Smooth muscle cell (in vitro differentiated cells): ENCODE measurements around the gene KLF12. TPM values are rescaled to one million over a fixed set of nuclear protein-coding genes. Genes with fewer than 3 reads are reported as not detected.

Experiments used
- DNase-seq: peaks from one replicate; lab custom pipeline; 2025; ENCODE audit not compliant: unreplicated experiment; lab: John Stamatoyannopoulos, UW
- H2AFZ ChIP-seq: fragments of 200-600 bp; sonication (generic); 2 replicates; pipeline ENCODE4 v1.6.0; 2016; ENCODE audit warnings: antibody characterized with exemption, low read depth, mild to moderate bottlenecking
- H3F3A ChIP-seq: fragments of 200-600 bp; sonication (generic); 2 replicates; pipeline ENCODE4 v1.6.0; 2017; ENCODE audit warnings: antibody characterized with exemption, low read depth
- H3K27ac ChIP-seq: fragments of 200-600 bp; sonication (generic); 2 replicates; pipeline ENCODE4 v1.5.1; 2016; ENCODE audit warnings: low read depth, mild to moderate bottlenecking
- H3K27me3 ChIP-seq: fragments of 200-600 bp; sonication (generic); 2 replicates; pipeline ENCODE4 v1.6.1; 2016; ENCODE audit warnings: low read depth, mild to moderate bottlenecking
- H3K36me3 ChIP-seq: fragments of 200-600 bp; sonication (generic); 2 replicates; pipeline ENCODE4 v1.5.1; 2016; ENCODE audit warnings: low read depth
- H3K4me1 ChIP-seq: fragments of 200-600 bp; sonication (generic); 2 replicates; pipeline ENCODE4 v1.5.1; 2016; ENCODE audit warnings: low read depth
- H3K4me2 ChIP-seq: fragments of 200-600 bp; sonication (generic); 2 replicates; pipeline ENCODE4 v1.6.0; 2016; ENCODE audit warnings: mild to moderate bottlenecking
- H3K4me3 ChIP-seq: fragments of 200-600 bp; sonication (generic); 2 replicates; pipeline ENCODE4 v1.5.1; 2016; ENCODE audit warnings: mild to moderate bottlenecking
- H3K79me2 ChIP-seq: fragments of 200-600 bp; sonication (generic); 2 replicates; pipeline ENCODE4 v1.6.0; 2016; ENCODE audit warnings: low read depth, mild to moderate bottlenecking
- H3K9ac ChIP-seq: fragments of 200-600 bp; sonication (generic); 2 replicates; pipeline ENCODE4 v1.6.0; 2016; ENCODE audit warnings: low read depth
- H3K9me3 ChIP-seq: fragments of 200-600 bp; sonication (generic); replicated peaks from 2 replicates; pipeline ENCODE4 v1.5.1; 2016; ENCODE audit warnings: low read depth
- H4K20me1 ChIP-seq: fragments of 200-600 bp; sonication (generic); 2 replicates; pipeline ENCODE4 v1.6.0; 2016; ENCODE audit warnings: low read depth
- CTCF ChIP-seq: fragments of 200-600 bp; sonication (generic); IDR thresholded peaks from 2 replicates; pipeline ENCODE4 v1.5.1; 2017; ENCODE audit warnings: borderline replicate concordance, mild to moderate bottlenecking, antibody characterized with exemption; ENCODE audit not compliant: insufficient read depth, poor library complexity, severe bottlenecking
- WGBS: methylation state at CpG from one replicate; pipeline ENCODE4 v1.1.7; 2016; ENCODE audit warnings: low lambda C conversion rate; 5-methylcytosine and 5-hydroxymethylcytosine counted together
- polyA plus RNA-seq: library from polyadenylated mRNA; unstranded; fragments of >200 nt; fragmentation: Nextera tagmentation; extraction: Ambion mirVana; gene quantifications from 2 replicates; pipeline ENCODE4 v1.2.1, GENCODE V29; 2016
- total RNA-seq: library from RNA; depleted of rRNA; stranded (reverse); fragments of >200 nt; gene quantifications from 2 replicates; pipeline ENCODE4 v1.2.3, GENCODE V29; 2014

The KLF12 gene
- total and polyA plus RNA-seq, 2 experiments from 2014 or later, result 1.3 to 14.6 TPM

DNA sequence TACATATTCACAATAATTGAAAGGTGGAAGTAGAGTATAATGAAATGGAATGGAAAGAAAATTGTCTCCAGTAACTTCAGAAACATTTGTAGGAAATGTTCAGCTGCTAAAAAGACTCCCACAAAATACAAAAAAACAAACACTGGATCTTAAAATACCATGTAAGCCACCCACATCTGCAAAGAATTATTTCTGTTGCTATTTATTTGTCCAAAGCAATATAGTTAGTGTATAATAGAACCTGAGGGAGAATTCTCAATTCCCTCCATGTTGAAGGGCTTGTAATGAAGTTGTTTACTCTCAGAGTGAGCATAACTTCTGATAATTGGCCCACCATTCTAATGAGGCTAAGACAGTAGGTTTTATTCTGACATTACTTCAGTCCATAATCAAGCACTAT lies 37.4 kb upstream of the KLF12 start:
- Histone ChIP-seq H3K36me3 (no peaks in the 10 kb centered on the region), H3K27ac (no peak overlapping the region), H3K9me3 (no peaks in the 10 kb centered on the region), H4K20me1 (no peaks in the 10 kb centered on the region), H2AFZ (no peak overlapping the region), H3K9ac (no peak overlapping the region), H3K79me2 (no peaks in the 10 kb centered on the region), H3K27me3 (peaks cover 3% of the 10 kb centered on the region), H3K4me1 (no peaks in the 10 kb centered on the region), H3K4me2 (no peak overlapping the region), H3F3A (no peaks in the 10 kb centered on the region), H3K4me3 (no peak overlapping the region)
- TF ChIP-seq CTCF, result no peak
- no peak for DNase-seq

- H4K20me1 ChIP-seq, result no peaks in the 10 kb centered on the region
- H3K36me3 ChIP-seq, result no peaks in the 10 kb centered on the region
- no peak for DNase-seq
- no peak overlapping the region for H2AFZ ChIP-seq
- no peak overlapping the region for H3K4me3 ChIP-seq
- no peak overlapping the region for H3K27ac ChIP-seq
- no peaks in the 10 kb centered on the region for H3K9me3 ChIP-seq
- no peak for TF ChIP-seq CTCF
- no peaks in the 10 kb centered on the region for H3F3A ChIP-seq
- H3K79me2 ChIP-seq, result no peaks in the 10 kb centered on the region
- H3K4me1 ChIP-seq, result no peaks in the 10 kb centered on the region
- H3K27me3 ChIP-seq, result peaks cover 3% of the 10 kb centered on the region
- no peak overlapping the region for H3K9ac ChIP-seq
- H3K4me2 ChIP-seq, result no peak overlapping the region
- 80% methylated on average over 1 of the region's 1 CpG for WGBS
Observed at GRCh38 chr13:74169676-74170075, 35.5 kb upstream of the KLF12 start.

- no peak overlapping the region for H3K27ac ChIP-seq
- no peaks in the 10 kb centered on the region for H3K79me2 ChIP-seq
- H3K4me3 ChIP-seq, result no peak overlapping the region
- no peaks in the 10 kb centered on the region for H3K9me3 ChIP-seq
- H3K36me3 ChIP-seq, result no peaks in the 10 kb centered on the region
- H4K20me1 ChIP-seq, result no peaks in the 10 kb centered on the region
- H3F3A ChIP-seq, result no peaks in the 10 kb centered on the region
- DNase-seq, result no peak
- H3K9ac ChIP-seq, result no peak overlapping the region
- no peak overlapping the region for H2AFZ ChIP-seq
- 71% methylated on average over 4 of the region's 4 CpGs for WGBS
- H3K27me3 ChIP-seq, result peaks cover 3% of the 10 kb centered on the region
- no peak overlapping the region for H3K4me2 ChIP-seq
- TF ChIP-seq CTCF, result no peak
- no peaks in the 10 kb centered on the region for H3K4me1 ChIP-seq
Observed at GRCh38 chr13:74168263-74168675, 34.1 kb upstream of the KLF12 start.

DNA sequence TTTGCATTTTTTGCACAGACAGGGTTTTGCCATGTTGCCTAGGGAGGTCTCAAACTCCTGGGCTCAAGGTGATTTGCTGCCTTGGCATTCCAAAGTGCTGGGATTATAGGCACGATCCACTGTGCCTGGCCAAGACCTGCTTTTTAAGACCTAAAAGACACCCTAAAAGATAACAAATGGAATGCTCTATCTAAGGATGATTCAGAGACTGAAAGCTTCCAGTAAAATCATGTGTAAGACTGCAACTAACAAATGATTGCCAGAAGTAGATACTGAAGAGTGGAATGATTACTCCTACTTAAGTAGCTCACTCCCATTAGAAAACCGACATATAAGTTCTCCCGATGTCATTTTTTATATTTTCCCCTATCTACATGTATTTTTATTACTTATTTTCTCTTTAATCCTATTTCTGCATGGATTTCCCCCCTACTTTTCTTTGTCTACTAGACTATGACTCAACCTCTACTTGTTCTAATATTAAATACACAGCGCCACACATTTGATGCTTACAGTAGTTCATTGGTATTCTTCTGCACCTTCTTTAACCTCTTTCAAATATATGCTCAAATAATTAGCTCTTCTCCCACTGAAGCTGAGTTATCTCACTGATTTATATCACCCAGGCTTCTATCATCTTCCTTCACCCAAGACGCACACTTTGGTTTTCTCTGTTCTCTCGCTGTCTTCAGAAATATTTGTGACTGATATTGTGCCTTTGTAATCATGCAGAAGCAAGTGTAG lies 32.2 kb upstream of the KLF12 start:
- no peaks in the 10 kb centered on the region for H3K4me1 ChIP-seq
- H2AFZ ChIP-seq, result no peak overlapping the region
- H3K4me3 ChIP-seq, result no peak overlapping the region
- peaks cover 3% of the 10 kb centered on the region for H3K27me3 ChIP-seq
- no peak for DNase-seq
- no peak overlapping the region for H3K4me2 ChIP-seq
- WGBS, result 88% methylated on average over 6 of the region's 6 CpGs
- H3K9me3 ChIP-seq, result no peaks in the 10 kb centered on the region
- H3K27ac ChIP-seq, result no peak overlapping the region
- no peaks in the 10 kb centered on the region for H3F3A ChIP-seq
- no peaks in the 10 kb centered on the region for H4K20me1 ChIP-seq
- H3K36me3 ChIP-seq, result no peaks in the 10 kb centered on the region
- TF ChIP-seq CTCF, result no peak
- H3K9ac ChIP-seq, result no peak overlapping the region
- H3K79me2 ChIP-seq, result no peaks in the 10 kb centered on the region
